ENCODE measurements around the gene PDE6B.

- TF ChIP-seq CTCF (IDR thresholded peaks at IDR 0.05; ENCODE audit: low read depth, low read length), result no peak
- no peak for TF ChIP-seq EZH2phosphoT487 (IDR thresholded peaks at IDR 0.05; ENCODE audit: low read depth)
These were observed 34.5 kb downstream of the PDE6B start for GRCh38 chr4:659851-660250.
